Peyer's patch (tissue), 4 donors: ENCODE measurements around the gene TTC28.

Source experiments
- CTCF ChIP-seq, 6 experiments: fragments of 450-650 bp in 4 of 6; fragments of 200-600 bp in 2 of 6; sonication (generic) in 1 of 6; IDR thresholded peaks; one replicate each; pipeline ENCODE4 v1.5.1; 2017 to 2019; ENCODE audit warnings: antibody characterized with exemption in 6 of 6, mild to moderate bottlenecking in 3 of 6, moderate library complexity in 1 of 6
- POLR2A ChIP-seq, 2 donors: fragments of 450-650 bp; IDR thresholded peaks; one replicate each; pipeline ENCODE4 v1.5.1; 2017; ENCODE audit warnings: antibody characterized with exemption in 2 of 2, mild to moderate bottlenecking in 2 of 2, moderate library complexity in 2 of 2

- TF ChIP-seq CTCF (IDR thresholded peaks at IDR 0.05) (no peak), POLR2A (IDR thresholded peaks at IDR 0.05) (peak; percentile 38 to 41)
These were observed 236.1 kb downstream of the TTC28 start for GRCh38 chr22:28443526-28443876.
